CD14-positive monocyte (primary cell): Measurements from ENCODE around the gene SUGCT. TPM values are rescaled to one million over a fixed set of nuclear protein-coding genes. Genes with fewer than 3 reads are reported as not detected.

Source experiments
- DNase-seq, 3 donors: peaks; one replicate each; pipeline ENCODE4 v3.0.0-alpha.2; 2011 to 2022
- H2AFZ ChIP-seq: 2 replicates; pipeline ENCODE4 v1.6.0; 2012; ENCODE audit warnings: mild to moderate bottlenecking, low read depth, low read length, inconsistent platforms; ENCODE audit not compliant: insufficient read depth, poor library complexity, severe bottlenecking
- H3K27ac ChIP-seq, 2 donors: 1 replicate in 1 of 2; 2 replicates in 1 of 2; pipeline ENCODE4 v1.5.1; 2012 to 2013; ENCODE audit warnings: low read length in 2 of 2, control low read depth in 1 of 2, inconsistent platforms in 1 of 2, low read depth in 1 of 2, mild to moderate bottlenecking in 1 of 2
- H3K27me3 ChIP-seq, 2 donors: one replicate each; pipeline versions ENCODE4 v1.6.0 to v1.6.1; 2011 to 2013; ENCODE audit warnings: low read length in 2 of 2; ENCODE audit not compliant: control insufficient read depth in 2 of 2, insufficient read depth in 2 of 2
- H3K36me3 ChIP-seq, 2 donors: replicated peaks in 1 of 2; 1 replicate in 1 of 2; 2 replicates in 1 of 2; pipeline versions ENCODE4 v1.5.1 to v1.6.1; 2012 to 2013; ENCODE audit warnings: low read length in 2 of 2, control low read depth in 1 of 2, inconsistent platforms in 1 of 2, mild to moderate bottlenecking in 1 of 2; ENCODE audit not compliant: insufficient read depth in 2 of 2, control insufficient read depth in 1 of 2
- H3K4me1 ChIP-seq, 2 donors: 1 replicate in 1 of 2; 2 replicates in 1 of 2; pipeline versions ENCODE4 v1.5.1 to v1.6.1; 2012 to 2013; ENCODE audit warnings: low read length in 2 of 2, control low read depth in 1 of 2, inconsistent platforms in 1 of 2, mild to moderate bottlenecking in 1 of 2, moderate library complexity in 1 of 2; ENCODE audit not compliant: insufficient read depth in 2 of 2, control insufficient read depth in 1 of 2
- H3K4me2 ChIP-seq: replicated peaks from 2 replicates; pipeline ENCODE3; 2012; ENCODE audit warnings: low read length, moderate library complexity, mild to moderate bottlenecking; ENCODE audit not compliant: poor library complexity, severe bottlenecking; ENCODE audit errors: extremely low read depth
- H3K4me3 ChIP-seq, 3 experiments: fragments of 200-600 bp in 1 of 3; sonication (generic) in 1 of 3; replicated peaks in 1 of 3; 1 replicate in 2 of 3; 2 replicates in 1 of 3; pipeline ENCODE4 v1.5.1; 2011 to 2013; ENCODE audit warnings: low read length in 3 of 3, mild to moderate bottlenecking in 3 of 3, control low read depth in 2 of 3, low read depth in 2 of 3, inconsistent platforms in 1 of 3, moderate library complexity in 1 of 3
- H3K79me2 ChIP-seq: 2 replicates; pipeline ENCODE4 v1.6.0; 2012; ENCODE audit warnings: mild to moderate bottlenecking, control low read depth, inconsistent platforms, low read length, moderate library complexity; ENCODE audit not compliant: insufficient read depth
- H3K9ac ChIP-seq: 2 replicates; pipeline ENCODE4 v1.6.0; 2017; ENCODE audit warnings: low read length, mild to moderate bottlenecking; ENCODE audit not compliant: insufficient read depth, poor library complexity, severe bottlenecking
- H3K9me3 ChIP-seq, 2 donors: replicated peaks in 1 of 2; 1 replicate in 1 of 2; 2 replicates in 1 of 2; pipeline versions ENCODE4 v1.5.1 to v1.6.1; 2012 to 2013; ENCODE audit warnings: low read length in 2 of 2, control low read depth in 1 of 2; ENCODE audit not compliant: control insufficient read depth in 1 of 2, insufficient read depth in 1 of 2
- H4K20me1 ChIP-seq: 2 replicates; pipeline ENCODE4 v1.6.0; 2012; ENCODE audit warnings: mild to moderate bottlenecking, low read length, control low read depth, moderate library complexity; ENCODE audit not compliant: insufficient read depth
- H3K27ac Mint-ChIP-seq, 7 donors: one replicate each; pipeline ENCODE4 v1.8.0; 2020; ENCODE audit warnings: mild to moderate bottlenecking in 7 of 7, mixed read lengths in 7 of 7, moderate library complexity in 6 of 7, inconsistent platforms in 2 of 7
- H3K27me3 Mint-ChIP-seq, 3 donors: one replicate each; pipeline ENCODE4 v1.8.0; 2021 to 2022; ENCODE audit warnings: low read depth in 3 of 3, mild to moderate bottlenecking in 3 of 3, mixed read lengths in 3 of 3, moderate library complexity in 3 of 3, inconsistent platforms in 1 of 3
- H3K36me3 Mint-ChIP-seq, 2 donors: one replicate each; pipeline ENCODE4 v1.8.0; 2020; ENCODE audit warnings: mixed read lengths in 2 of 2, inconsistent platforms in 1 of 2, mild to moderate bottlenecking in 1 of 2
- H3K4me1 Mint-ChIP-seq: one replicate; pipeline ENCODE4 v1.8.0; 2020; ENCODE audit warnings: mild to moderate bottlenecking, mixed read lengths
- H3K4me3 Mint-ChIP-seq, 2 donors: one replicate each; pipeline ENCODE4 v1.8.0; 2020; ENCODE audit warnings: mild to moderate bottlenecking in 2 of 2, mixed read lengths in 2 of 2, moderate library complexity in 1 of 2
- H3K9me3 Mint-ChIP-seq, 7 donors: one replicate each; pipeline ENCODE4 v1.8.0; 2020 to 2022; ENCODE audit warnings: mixed read lengths in 7 of 7, mild to moderate bottlenecking in 6 of 7, moderate library complexity in 6 of 7, inconsistent platforms in 2 of 7
- CTCF ChIP-seq: fragments of 200-600 bp; IDR thresholded peaks from one replicate; pipeline ENCODE4 v1.8.0; 2022; ENCODE audit warnings: antibody characterized with exemption, mild to moderate bottlenecking
- WGBS: methylation state at CpG from one replicate; pipeline ENCODE4 v1.1.5; 2013; ENCODE audit warnings: missing lambda C conversion rate; ENCODE audit not compliant: insufficient coverage; 5-methylcytosine and 5-hydroxymethylcytosine counted together
- intact Hi-C, 2 donors: fragments of 100-400 bp; cut with micrococcal nuclease; formaldehyde crosslinking; loops; one replicate each; pipeline versions ENCODE4 v1.15.0 to v1.15.1; 2023
- polyA plus RNA-seq, 3 donors: library from polyadenylated mRNA; depleted of rRNA in 1 of 3; unstranded in 2 of 3; stranded (reverse) in 1 of 3; fragments of 300-500 nt in 2 of 3; fragments of >200 nt in 1 of 3; fragmentation: Illumina TruSeq in 2 of 3; gene quantifications; 1 replicate in 2 of 3; 2 replicates in 1 of 3; pipeline ENCODE4 v1.2.3, GENCODE V29; 2012 to 2021

The SUGCT gene
- polyA plus RNA-seq, 3 donors: not detected

GRCh38 chr7:40493609-40494051 lies 358.8 kb downstream of the SUGCT start:
- no peak overlapping the region for H3K9ac ChIP-seq
- H3K4me3 ChIP-seq: no peak overlapping the region
- no peaks in the 10 kb centered on the region for H3K27me3 ChIP-seq
- no peak overlapping the region for H3K27ac ChIP-seq
- peaks cover 0 to 1% (median 0%) of the 10 kb centered on the region in 3 donors for H3K27me3 Mint-ChIP-seq
- peaks cover 4 to 13% (median 7%) of the 10 kb centered on the region in 7 donors for H3K9me3 Mint-ChIP-seq
- no peak for DNase-seq
- intact Hi-C loops: no loop called here
- H3K27ac Mint-ChIP-seq: no peak overlapping the region
- H4K20me1 ChIP-seq: no peaks in the 10 kb centered on the region
- no peaks in the 10 kb centered on the region for H3K4me1 Mint-ChIP-seq
- no peaks in the 10 kb centered on the region for H3K36me3 ChIP-seq
- no CpG with 5 or more reads among the region's 5 CpGs for WGBS
- no peak overlapping the region for H2AFZ ChIP-seq
- H3K9me3 ChIP-seq: no peaks in the 10 kb centered on the region
- H3K4me3 Mint-ChIP-seq: no peak overlapping the region
- H3K36me3 Mint-ChIP-seq: no peaks in the 10 kb centered on the region
- H3K4me1 ChIP-seq: no peaks in the 10 kb centered on the region
- H3K4me2 ChIP-seq: no peak overlapping the region
- TF ChIP-seq CTCF: no peak
- H3K79me2 ChIP-seq: no peaks in the 10 kb centered on the region

GRCh38 chr7:40498924-40499510 lies 364.2 kb downstream of the SUGCT start:
- Mint-ChIP-seq H3K36me3 (no peaks in the 10 kb centered on the region), H3K27ac (no peak overlapping the region), H3K9me3 (peaks cover 0 to 6% (median 2%) of the 10 kb centered on the region in 7 donors), H3K27me3 (no peaks in the 10 kb centered on the region), H3K4me1 (peaks cover 4% of the 10 kb centered on the region), H3K4me3 (no peak overlapping the region)
- no peaks in the 10 kb centered on the region for H3K79me2 ChIP-seq
- H3K9ac ChIP-seq: no peak overlapping the region
- H3K9me3 ChIP-seq: peaks cover 0 to 3% of the 10 kb centered on the region in 2 donors
- H3K4me2 ChIP-seq: no peak overlapping the region
- no peaks in the 10 kb centered on the region for H4K20me1 ChIP-seq
- no peaks in the 10 kb centered on the region for H3K4me1 ChIP-seq
- H3K4me3 ChIP-seq: no peak overlapping the region
- TF ChIP-seq CTCF: no peak
- H2AFZ ChIP-seq: no peak overlapping the region
- H3K36me3 ChIP-seq: no peaks in the 10 kb centered on the region
- WGBS: 98% methylated on average over 9 of the region's 11 CpGs
- DNase-seq: no peak
- intact Hi-C loops: no loop called here
- H3K27ac ChIP-seq: no peak overlapping the region
- no peaks in the 10 kb centered on the region for H3K27me3 ChIP-seq
